Activated CD4-positive, alpha-beta T cell treated with anti-CD3 and anti-CD28 coated beads, Interleukin-2, amount 50 U/mL, for 16 hours (primary cell): ENCODE data around the gene FEM1B.

Experiments used
- DNase-seq: peaks from one replicate; pipeline ENCODE4 v3.0.0-alpha.2; 2020

The FEM1B gene

DNA sequence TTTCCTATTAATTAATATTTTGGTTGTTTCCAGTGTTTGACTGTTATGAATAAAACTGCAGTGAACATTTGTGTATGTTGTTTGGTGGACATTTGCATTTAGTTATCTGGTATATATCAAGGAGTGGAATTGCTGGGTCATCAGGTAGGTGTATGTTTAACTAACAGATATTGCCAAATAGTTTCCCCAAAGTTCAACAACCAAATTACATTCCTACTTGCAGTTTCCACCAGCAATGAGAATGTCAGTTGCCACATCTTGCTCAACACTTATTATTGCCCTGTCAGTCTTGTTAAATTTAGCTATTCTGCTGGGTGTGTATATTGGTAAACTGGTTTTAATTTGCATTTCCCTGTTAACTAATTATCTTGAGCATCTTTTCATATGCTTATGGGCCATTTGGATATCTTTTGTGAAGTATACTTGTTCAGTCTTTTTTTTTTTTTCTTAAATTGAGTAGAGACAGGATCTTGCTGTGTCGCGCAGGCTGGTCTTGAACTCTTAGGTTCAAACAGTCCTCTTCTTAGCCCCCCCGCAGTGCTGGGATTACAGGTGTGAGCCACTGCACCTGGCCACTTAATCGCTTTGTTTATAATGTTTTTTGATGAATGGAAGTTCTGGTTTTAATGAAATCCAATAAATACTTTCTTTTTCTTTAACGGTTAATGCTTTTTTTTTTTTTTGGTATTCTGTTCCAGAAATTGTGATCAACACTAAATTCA, 7.9 kb downstream of the FEM1B start:
- DNase-seq = no peak

DNA sequence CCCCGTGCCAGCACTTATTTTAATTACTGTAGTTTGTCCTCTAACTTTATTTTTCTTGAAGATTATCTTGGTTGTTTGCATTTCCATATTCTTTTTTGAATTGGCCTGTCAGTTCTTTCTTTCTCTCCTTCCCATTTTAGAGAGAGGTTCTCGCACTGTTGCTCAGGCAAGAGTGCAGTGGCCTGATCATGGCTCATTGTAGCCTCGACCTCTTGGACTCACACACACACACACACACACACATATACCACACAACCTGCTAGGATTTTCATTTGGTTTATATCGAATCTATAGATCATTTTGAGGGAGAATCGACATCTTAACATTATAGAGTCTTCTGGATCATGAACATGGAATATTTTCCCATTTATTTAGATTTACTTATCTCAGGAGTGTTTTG, 8.7 kb downstream of the FEM1B start:
- no peak for DNase-seq

DNA sequence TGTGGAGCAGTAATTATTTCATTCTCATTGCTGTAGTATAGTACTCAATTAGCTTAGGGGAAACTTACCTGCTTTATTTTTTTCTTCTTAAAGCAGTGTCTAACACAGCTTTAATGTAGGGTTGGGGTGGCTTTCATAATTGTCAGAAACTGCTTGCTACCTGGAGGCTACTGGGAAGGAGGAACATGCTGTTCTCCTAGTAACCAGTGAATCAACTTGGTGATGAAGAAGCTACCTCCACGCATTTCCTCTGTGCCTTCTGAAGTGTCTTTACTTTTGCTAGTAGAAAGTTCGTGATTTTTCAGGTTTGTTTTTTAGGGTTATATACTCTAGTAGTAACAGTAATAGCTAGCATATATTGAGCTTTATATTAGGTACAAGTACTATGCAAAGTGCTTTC, 11.5 kb downstream of the FEM1B start:
- no peak for DNase-seq

DNA sequence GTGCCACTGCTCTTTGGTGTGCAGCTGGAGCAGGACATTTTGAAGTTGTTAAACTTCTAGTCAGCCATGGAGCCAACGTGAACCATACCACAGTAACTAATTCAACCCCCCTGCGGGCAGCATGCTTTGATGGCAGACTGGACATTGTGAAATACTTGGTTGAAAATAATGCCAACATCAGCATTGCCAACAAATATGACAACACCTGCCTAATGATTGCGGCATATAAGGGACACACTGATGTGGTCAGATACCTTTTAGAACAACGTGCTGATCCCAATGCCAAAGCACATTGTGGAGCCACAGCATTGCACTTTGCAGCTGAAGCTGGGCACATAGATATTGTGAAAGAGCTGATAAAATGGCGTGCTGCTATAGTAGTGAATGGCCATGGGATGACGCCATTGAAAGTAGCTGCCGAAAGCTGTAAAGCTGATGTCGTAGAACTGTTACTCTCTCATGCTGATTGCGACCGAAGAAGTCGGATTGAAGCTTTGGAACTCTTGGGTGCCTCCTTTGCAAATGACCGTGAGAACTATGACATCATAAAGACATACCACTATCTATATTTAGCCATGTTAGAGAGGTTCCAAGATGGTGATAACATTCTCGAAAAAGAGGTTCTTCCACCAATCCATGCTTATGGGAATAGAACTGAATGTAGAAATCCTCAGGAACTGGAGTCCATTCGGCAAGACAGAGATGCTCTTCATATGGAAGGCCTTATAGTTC, 12.2 kb downstream of the FEM1B start:
- no peak for DNase-seq

DNA sequence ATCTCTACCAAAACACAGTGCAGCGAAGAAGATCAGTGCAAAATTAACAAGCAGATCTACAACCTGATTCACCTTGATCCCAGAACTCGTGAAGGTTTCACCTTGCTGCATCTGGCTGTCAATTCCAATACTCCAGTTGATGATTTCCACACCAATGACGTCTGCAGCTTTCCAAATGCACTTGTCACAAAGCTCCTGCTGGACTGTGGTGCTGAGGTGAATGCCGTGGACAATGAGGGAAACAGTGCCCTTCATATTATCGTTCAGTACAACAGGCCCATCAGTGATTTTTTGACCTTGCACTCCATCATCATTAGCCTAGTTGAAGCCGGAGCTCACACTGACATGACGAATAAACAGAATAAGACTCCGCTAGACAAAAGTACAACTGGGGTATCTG, 13.2 kb downstream of the FEM1B start:
- no peak for DNase-seq

DNA sequence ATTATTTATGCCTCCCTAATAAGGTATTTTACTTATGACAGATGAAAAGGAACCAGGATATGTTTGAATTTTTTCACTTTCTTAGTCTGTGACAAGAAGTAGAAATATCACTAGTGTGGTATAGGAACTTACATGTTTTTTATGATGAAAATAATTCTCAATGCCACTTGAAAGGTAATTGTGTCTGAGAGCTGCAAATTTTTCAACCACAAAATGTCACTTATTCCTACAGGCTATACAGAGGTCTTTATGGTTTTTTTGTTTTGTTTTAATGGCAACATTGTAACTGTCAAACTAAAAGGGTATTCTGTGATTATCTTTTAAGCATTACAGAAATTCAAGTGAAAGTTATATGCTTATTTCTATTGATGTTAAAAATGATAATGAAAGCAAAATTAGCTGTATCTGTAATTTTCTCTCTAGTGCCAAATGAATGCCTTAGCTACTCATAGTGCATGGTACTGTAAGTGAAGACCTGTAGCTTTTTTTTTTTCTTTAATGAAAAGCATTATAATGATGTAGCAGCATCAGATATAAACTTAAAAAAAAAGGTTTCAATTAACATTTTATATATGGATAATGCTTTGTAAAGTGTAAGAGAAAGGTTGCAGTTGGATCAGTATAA, 14.7 kb downstream of the FEM1B start:
- no peak for DNase-seq

DNA sequence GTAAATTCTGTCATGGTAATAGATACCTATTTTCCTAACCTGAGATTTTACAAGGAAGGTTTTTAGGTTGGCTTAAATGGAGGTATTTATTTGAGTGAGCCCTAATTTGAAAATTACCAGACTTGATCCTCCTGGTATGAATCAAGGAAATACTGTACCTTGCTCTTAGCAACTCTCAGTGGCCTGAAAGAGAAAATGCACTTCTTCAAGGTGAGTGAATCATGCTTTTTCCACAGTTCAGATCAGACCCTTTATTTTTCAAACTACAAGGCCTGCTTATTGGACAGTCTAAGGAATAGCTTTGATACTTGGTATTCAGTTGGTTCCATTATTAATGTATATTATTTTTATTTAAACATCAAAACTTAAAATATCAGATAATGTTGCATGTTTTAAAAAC, 15.4 kb downstream of the FEM1B start:
- no peak for DNase-seq

DNA sequence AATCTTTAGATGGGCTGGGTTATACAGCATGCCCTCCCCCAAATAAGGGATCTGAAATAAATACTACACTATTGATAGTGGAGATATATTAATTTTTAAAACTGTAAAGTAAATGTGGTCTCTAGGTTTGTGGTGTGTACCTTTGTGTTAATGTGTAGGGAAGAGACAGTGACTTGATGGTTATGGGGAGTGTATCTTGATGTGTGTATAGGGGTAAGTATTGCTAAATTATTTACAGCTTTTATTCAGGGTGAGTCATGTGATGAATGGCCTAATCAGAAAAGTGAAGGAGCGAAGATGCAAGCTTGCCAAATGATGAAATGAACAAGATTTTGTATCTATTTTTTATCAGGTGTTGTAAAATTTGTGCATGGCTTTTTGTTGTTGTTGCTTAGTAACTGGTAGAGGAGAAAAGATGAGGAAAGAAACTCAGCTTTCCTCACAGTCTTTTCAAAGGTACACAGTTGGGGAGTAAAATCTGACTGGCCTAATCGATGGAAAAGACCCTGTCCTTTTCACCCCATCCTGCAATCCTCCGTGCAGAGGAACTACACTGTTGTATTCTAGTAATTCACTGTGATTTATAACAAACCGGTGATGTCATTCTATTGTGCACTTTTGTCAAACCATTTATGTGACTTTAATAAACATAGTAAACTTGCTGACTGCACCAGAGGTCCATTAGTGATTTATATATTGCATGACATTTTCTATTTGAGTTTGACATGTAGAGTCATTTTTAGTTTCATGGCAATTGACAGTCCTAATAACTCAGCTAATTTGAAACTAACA, 17.7 kb downstream of the FEM1B start:
- no peak for DNase-seq

DNA sequence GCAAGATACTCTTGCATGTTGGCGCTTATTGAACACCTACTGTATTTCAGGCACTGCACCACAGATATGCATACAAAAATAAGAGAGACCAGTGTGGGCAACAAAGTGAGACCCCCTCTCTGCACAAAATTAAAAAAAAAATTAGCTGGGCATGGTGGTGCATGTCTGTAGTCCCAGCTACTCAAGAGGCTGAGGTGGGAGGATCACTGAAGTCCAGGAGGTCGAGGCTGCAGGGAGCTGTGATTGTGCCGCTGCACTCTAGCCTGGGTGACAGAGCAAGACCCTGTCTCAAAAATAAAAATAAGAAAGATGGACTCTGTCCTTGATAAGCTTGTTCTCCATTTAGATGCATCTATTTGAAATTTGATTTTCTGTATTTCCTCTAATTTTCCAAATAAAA, 20.8 kb downstream of the FEM1B start:
- no peak for DNase-seq

DNA sequence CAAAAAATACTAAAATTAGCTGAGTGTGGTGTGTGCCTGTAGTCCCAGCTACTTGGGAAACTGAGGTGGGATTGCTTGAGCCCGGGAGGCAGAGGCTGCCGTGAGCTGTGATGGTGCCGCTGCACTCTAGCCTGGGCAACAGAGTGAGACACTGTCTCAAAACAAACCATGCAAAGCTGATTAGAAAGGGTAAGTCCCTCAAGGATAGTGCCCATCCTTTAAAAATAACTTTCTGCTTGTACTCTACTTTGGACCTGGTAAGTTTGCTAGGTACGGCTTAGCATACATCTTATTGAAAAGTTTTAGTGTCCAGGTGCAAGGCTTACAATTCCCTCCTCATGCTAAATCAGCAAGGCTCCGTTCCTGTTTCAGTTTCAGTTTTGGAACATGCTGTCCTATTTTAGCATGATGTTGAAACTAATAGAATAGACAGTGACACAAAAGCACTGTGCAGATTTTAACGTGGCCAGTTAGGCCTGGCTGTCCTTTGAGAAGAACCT, 21.4 kb downstream of the FEM1B start:
- peak; percentile 58 for DNase-seq

DNA sequence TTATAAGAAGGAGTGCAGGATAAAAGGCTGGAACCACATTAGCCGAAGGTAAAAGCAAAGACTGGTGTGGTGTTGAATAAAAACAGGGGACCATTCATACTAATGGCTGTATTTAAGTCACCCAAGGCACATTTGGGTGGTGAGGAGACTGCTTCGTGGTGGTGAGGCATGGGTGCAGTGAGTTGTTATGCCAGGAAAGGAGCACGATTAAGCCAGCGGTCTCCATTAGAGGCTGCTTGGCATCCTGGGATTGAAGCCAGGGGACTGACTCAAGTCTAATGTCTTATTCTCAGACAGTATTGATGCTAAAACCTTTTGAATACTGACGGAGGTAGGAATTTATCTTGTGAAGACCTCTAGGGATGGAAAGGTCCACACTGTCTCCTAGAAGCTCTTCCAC, 21.9 kb downstream of the FEM1B start:
- DNase-seq = no peak

DNA sequence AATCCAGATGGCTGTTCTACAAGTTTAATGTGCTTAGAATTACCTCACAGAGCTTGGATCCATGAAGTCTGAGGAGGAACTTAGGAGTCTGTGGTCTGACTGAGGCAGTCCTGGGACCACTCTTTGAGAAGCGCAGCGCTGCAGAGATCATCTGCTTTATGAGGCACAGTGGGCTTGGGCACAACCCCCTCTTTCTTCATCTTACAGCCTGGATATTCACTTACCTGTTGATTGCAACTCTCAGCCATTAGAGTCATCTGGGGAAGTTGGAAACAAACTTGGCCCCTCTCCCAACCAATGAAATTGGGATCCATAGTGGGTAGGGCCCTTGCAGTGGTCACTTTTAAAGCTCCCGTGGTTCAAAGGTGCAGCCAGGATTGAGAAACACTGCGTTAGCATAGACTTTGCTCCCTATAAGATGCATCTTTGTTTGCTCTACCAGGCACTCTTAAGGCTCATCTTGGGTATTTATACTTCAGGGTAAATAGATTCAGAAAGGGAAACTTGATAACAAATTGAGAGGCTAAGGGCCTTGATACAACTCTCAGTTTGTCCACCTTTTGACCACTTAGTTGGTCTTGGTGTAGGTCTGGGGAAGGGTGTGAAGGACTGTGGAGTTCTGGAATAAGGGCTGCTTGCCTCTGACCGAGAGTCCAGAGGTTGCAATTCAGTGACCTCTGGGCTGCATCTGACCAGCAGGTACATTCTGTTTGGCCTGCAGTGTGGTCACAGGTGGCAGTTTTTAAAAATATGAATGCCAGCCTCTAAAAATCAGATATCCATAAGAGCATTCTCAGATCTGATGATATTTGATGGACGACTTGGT, 22.8 kb downstream of the FEM1B start:
- DNase-seq = no peak

DNA sequence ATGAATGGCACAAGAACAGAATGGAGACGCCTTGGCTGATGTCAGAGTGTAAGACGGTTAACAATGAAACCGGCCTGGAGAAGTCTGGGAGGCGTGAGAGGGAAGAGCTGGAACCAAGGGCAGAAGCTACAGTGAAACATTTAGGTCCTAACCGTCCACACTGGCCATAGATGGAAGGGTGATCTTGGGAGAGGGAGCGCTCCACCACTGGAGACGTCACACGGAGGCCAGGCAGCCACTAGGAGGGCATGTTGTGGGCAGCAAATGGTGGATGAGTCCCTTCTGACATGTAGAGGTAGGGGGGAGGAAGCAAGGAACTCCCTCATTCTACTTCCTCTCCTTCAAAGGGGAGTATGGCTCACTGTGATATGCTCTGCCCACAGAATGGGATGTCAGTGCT, 23.8 kb downstream of the FEM1B start:
- DNase-seq = no peak

DNA sequence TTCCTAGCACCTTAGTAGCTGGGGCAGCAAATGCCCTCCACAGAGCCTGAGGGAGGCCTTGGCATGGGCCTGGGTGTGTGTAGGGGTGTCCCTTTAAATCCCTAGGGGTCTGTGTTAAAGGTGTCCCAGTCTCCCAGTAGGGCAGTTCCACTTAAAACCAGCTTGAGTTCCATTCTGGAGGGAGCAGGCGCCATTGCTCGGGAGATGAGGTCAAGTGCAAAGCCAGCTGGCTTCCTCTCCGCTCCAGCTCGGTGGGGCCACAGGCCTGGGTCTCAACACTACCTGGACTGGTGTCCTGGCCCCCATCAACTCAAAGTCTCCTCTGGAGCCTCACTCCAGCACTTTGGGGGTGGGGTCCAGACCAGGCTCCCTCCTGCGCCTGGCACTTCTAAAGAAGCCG, 25.2 kb downstream of the FEM1B start:
- DNase-seq = no peak

DNA sequence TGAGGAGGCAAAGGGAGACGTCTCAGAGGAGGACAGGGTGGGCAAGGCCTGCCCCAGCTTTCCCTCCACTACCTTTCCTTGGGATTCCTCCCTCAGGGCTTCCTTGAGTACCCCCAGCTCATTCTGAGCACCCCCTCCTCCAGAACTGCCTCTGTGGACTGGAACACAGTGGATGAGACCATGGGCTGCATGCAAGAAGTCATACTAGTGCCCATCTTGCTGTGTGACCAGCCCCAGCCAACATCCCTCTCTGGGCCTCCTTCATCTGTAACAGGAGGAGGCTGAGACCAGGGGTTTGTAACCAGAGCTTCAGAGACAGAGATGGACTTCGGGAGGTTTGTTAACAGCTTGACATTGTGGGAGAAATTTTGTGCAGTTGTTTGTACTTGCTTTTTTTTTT, 25.6 kb downstream of the FEM1B start:
- DNase-seq = no peak

DNA sequence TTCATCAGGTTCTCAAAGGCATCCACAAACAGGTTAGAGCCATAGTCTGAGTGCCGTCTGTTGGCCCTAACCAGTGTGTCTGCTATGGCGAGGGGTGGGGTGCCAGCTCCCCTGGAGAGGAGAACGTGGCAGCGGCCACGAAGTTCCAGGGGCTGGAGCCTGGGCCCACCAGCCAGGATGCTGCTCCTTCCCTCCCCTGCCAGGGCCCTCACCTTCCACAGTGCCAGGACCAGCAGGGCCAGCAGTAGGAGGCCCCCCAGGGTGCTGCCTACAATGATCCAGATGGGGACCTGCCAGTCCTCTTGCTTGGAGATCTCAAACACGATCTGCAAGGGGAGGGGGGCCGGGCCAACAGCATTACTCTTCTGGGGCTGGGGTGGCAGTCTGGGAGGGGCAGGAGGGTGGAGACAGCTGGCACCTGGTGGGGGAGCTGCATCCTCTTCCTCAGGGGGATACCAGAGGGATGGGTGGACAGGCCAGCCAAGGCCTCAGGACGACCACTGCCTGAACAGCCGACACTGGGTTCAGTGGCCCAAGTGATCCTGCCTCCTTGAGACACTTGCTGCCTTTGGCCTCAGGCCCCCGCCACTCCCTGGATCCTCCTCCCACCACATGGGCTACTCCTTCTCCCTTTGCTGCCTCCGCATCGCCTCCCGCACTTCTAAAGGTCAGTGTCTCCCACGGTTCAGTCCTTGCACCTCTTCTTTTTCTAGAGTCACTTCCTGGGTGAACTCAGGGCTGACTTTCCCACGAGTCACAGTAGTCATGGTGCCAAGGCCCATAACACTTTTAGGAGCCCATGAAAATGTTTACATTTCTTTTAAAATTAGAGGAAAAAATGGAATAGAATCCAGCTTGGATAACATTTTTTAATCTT, 26.3 kb downstream of the FEM1B start:
- no peak for DNase-seq

DNA sequence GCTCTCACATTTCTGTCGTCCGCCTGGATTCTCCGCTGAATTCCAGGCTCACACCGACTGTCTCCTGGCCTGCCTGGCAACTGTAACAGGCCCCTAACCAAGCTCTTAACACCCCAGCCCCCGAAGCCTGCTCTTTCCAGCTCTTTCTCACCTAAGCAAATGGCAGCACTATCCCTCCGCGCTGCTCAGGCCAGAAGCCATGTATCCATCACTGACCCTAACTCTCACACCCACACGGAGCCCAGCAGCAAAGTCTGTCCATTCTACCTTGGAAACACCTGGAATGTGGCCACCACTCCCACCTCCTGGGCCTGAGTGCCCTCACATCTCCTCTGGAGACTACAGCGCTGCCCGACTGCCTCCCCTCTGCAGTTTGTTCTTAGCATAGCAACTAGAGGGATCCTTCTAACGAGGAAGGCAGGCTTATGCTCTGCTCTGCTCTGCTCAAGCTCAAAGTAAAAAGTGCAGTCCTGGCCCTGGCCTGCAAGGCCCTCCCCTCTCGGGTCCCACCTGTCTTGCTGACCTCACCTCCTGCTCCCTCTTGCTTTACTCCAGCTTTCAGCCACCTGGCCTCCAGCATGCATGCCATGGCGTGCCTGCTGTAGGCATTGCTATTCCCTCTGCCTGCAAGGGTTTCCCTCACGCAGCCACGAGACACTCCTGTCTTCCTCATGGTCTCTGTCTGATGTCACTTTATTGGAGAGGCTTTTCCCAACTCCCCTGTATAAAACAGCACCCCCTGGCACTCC, 27.2 kb downstream of the FEM1B start:
- DNase-seq = no peak

DNA sequence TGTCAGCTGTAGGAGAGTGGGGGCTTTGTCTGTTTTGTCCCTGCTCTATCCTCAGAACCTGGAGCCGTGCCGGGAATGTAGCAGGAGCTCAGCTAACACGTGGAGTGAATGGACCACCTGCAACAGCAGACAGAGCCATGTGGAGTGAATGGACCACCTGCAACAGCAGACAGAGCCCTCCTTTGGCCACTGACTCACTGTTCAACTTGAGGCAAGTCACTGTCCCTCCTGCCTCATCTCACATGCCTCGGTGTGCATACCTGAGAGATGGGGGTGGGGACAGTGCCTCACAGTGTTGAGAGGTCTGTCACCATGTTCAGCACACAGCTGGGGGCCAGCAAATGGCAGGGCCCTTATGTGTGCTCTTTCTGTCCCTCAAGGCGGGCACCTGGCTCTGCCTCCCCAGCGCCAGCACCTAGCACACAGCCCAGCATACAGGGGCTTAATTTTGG, 27.9 kb downstream of the FEM1B start:
- no peak for DNase-seq

DNA sequence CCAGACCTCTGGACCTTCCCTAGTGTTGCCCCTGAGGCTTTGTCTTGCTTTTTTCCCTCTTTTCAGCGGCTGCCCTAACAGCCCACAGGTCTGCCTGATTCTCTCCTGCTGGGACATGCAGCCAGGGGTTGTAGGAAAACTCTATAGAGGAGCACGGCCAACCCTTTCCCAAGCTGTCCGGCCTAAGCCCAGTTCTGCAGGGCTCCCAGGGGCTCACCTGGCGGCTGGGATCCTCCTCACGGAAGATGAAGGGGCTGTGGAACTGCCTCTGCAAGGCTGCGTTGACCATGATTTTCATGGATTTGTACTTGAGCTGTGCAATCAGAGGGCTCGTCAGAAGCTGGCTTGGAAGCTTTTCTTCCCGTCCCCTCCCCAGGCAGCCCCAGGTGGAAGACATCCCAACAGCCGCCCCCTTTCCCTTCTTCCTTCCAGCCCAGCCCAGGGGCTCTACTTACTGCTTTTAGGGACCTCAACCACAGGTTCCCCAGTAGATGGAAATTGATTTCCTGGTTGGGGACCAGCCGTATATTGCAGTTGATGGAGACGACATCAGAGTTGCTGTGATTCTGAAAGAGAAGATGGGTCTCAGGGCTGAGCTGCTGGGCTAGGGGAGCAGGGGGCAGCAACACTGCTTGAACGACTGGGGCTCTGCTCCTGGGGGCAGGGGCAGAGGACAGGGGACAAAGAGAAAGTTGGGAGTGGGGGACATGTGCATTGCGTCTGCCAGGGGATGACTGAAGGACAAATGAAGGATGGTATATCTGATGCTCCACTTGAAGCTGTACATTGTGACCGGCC, 29.8 kb downstream of the FEM1B start:
- no peak for DNase-seq

DNA sequence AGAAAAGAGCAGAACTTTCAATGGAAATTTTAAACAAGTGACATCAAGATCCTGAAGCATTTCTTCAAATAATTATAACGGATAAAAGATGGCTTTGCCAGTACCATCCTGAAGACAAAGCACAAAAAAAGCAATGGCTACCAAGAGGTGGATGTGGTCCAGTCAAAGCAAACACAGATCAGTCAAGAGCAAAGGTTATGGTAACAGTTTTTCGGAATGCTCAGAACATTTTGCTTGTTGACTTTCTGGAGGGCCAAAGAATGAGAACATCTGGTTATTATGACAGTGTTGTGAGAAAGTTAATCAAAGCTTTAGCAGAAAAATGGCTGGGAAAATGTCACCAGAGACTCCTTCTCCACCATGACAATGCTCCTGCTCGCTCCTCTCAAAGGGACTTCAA, 31.5 kb downstream of the FEM1B start:
- DNase-seq = no peak
